NCI-H2196 treated with DMSO at 0.1 percent for 48 hours (cell line): ENCODE measurements around the gene HIVEP3.

Experiments used
- DNase-seq: peaks from one replicate; lab custom pipeline; 2025; ENCODE audit not compliant: unreplicated experiment; lab: John Stamatoyannopoulos, UW

HIVEP3 gene

DNA sequence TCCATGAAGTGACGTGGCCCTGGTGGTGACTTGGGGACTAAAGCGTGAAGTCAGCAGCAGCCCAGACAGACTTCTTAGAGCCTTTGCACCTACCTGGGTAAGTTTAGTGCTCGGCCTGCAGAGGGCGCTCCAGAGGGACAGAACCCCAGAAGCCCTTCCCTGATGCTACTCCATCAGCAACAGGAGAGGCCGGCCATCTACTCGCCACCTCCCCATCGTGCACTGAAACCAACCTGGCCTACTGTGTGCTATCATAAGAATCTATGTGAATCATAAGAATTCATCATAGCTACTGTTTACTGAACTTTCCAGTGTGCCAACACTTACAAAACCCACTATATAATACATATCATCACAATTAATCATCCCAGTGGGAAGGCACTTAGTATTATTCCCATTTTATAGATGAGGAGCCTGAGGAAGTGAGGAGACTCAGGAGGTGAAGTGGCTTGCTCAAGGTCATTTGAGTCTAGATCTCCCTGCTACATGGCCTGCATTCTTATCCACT, 426.3 kb downstream of the HIVEP3 start:
- DNase-seq: no peak

DNA sequence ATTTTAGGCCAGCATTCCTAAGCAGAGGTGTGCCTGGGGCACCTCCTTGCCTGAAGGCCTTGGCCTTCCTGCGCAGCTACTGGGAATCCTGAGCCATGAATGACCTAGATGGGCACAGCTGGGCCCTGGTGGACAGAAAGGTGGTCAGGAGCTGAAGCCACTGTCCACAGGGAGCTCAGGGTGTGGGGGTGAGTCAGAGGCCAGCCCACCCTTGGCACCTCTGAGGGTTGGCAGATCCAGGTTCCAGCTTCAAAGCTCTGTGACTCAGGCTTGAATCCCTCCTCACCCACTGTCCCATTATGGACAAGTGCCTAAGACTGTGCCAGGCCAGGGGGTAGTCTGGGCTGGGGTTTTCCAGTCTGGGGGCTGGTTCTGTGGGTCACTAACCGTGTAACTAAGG, 427.8 kb downstream of the HIVEP3 start:
- DNase-seq: no peak

DNA sequence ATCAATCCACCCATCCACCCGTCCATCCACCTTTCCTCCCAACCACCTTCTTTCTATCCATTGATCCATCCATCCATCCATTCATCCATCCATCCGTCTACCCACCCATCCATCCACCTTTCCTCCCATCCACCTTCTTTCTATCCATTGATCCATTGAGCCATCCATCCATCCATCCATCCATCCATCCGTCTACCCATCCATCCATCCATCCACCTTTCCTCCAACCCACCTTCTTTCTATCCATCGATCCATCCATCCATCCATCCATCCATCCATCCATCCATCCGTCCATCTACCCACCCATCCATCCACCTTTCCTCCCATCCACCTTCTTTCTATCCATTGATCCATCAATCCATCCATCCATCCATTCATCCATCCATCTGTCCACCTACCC, 429.2 kb downstream of the HIVEP3 start:
- DNase-seq: no peak

DNA sequence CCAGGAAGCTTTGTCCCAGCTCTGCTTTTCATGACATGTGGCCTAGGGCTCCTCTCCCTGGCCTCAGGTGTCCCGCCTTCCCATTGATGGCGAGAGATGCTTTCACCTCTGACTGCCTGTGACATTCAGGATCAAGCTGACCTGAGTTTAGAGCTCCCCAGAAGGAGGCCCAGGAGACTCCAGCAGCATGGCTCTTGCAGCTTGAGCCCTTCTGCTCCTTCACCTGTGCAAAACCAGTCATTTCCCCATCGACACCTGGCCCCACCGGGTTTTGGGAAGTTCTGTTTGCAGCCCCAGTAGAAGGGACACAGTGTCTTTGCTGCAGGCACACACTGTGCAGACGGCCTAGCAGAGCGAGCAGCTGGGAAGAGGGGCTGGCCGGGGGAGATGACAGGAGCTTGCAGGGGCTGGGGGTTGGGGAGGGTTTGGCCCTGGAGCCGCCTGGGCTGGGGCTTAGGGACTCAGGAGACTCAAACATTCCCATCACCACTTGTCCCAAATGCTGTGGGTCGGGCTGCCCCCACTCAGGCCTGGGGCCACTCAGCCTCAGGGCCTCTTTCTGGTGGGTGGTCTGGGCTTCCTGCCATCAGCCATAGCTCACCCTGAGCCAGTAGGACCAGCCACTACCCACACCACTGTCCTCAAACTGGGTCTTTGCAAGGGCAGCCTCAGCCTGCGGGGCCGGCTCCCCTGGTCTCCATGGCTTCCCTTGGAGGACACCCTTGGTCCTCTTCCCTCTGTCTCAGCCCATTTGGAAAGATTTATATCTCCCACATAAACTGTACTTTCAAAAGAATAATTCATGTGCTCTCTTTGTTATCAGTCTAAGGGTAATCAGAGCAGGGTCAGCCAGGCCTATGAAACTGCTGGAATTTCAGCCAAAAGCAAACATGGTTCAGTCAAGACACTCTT, 430.4 kb downstream of the HIVEP3 start:
- no peak for DNase-seq

DNA sequence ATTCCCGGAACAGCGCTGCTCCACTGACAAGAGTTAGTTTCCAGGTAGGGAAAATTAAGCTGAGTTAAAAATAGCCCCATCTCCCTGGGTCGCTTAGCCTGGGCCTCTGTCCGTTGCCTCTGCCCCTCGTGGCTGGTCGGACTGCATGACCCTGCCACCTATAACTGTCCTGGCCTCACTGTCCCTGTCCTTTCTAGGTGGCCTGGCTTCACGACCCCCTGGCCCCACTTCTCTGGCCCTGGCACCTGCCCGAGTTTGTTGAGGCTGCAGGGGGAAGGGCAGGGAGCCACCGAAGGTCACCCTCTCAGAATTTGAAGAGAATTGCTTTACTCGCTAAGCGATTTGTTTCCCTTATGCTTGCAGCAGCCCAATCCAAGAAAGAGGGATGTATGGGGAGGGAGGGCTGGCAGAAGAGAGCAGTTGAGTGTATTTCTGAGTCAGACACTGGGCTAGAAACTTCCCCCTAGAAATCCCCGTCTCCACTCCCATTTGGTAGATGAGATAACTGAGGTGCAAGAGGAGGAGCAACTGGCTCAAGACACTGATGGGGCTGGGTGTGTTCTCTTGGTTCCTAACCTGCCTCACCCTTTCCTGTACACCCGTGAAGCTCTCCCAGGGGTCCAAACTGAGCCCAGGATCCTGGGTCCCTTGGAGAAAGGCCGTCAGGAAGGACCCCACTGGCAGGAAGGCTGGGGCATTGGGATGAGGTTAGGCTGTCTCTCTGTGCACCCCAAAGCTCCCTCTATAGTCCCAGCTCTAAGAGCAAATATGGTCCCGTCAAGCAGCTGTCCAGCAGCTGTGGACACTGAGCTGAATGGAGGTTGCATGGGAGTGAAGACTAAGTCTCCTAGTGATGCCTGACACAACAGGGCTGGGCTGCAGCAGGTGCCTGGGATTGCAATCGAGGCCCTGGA, 431.3 kb downstream of the HIVEP3 start:
- peak; percentile 13 for DNase-seq

DNA sequence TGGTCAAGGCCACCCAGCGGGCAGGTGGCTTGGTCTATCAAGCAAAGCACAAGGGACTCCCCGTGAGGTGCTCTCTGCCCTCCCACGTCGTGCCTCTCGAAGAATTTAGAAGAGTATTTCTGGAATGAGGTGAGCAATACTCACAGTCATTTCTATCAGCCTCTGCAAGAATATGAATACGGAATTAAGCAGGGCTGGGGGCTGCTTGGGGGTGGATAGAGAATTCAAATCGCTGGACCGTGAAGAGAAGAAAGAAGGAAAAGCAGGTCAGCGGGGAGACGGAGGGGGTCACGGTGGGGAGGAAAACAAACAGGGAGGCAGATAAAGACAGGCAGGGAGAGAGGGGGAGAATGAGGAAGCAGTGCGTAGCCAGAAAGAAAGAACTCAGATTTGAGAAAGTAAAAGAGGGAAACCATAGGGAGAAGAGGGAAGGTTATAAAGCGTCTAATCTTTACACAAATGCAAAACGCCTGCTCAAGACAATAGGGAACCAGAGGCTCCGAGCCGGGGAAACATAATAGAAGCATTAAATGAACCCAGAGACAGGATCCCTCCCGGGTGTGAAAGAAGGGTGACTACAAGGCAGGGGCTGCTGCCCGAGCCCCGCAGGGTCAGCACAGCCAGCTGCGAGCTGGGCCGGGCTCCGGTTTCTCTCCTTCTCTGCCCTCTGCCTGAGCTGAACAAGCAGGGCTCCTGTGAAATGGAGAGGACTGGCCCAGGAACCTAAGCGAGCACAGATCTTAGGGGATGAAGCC, 432.2 kb downstream of the HIVEP3 start:
- no peak for DNase-seq

DNA sequence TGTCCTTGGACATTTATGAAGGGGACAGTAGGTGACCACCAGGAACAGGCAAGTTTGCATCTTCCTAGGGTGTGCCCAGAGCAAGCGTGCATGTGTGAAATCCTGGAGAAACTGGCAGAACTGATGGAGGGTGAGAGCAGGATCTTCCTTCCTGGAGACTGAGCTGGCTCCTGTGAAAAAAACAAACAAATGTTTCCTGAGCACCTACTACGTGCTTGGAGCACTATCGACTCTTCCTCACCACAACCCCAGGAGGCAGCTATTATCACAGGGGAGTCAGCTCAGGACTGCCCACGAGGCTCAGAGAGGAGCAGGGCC, 432.7 kb downstream of the HIVEP3 start:
- DNase-seq: no peak

DNA sequence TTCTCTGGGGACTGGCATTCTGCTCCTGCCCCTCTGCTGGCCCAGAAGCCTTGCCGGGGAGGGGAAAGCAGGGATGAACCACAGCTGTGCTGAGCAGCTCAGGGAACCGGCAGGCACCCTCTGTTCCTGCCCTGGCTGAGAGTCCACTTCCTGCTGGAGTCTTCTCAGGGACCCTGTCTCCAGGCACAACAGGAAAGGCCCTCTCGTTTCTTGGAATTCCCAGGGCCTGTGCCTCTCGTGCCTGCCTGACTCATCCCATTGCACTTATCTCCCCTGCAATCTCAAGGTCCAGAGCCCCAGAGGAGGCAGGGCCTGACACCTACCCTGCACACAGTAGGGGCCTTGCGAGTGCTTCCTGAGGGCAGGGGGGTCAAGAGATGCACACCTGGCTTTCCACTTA, 433.1 kb downstream of the HIVEP3 start:
- DNase-seq: no peak

DNA sequence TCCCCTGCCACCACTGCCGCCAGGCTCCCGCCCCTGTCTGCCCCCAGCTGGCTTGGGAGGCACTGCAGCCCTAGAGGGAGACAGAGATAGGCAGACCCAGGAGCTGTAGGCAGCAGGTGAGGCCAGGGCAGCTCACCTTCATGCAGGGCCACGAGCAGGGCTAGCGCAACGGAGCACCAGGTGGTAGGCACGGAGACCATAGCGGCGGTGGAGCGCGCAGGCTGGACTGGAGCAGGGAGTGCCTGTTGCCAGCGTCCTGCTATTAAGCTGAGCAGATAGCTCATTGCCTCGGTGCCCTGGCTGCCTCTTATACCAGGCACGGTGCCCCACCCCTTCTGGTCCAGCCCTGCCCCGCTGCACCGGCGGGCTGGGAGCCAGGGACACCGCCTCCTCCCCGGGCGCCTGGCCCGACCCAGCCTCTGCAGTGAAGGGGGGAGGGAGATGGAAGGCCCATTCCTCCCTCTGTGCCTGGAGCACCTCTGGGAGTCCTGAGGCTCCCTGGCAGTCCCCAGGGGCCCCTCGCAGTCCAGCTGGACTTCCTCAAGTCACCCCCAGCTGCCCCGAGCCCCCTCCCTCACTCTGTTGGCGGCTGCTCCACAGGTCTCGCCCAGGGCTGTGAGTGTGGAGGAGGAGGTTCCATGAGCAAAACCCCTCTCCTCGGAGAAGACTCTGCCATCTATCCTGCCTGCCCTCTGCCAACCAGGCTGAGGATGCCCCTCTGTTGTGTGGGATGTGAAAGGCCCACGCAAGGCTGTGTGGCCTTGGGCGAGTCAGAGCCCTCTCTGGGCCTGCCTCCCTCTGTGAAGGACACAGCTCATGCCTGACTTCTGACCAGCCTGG, 434.1 kb downstream of the HIVEP3 start, which contains the start of gene EDN2:
Gene EDN2 (minus strand): TSS at position 282 of the 840 bp plus-strand sequence. CDS start 82 bp downstream, at position 200.
- DNase-seq: peak; percentile 90

DNA sequence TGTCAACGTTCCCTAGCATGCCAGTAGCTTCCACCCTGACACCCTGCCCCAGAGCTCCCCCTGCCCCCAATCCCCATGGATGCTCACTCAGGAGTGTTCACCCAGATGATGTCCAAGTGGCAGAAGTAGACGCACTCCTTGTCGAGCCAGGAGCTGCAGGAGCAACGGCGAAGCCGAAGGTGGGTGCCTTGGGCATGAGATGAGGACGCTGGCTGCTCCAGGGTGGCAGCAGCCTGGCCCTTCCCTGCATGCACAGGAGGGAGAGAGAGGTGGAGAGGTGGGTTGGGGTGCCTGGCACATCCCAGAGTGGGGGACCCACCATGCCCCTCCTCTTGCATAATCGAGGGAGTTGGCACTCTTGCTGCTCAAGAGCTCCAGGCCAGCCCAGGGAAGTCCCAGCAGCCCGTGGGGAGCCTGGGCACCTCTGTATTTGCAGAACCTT, 434.7 kb downstream of the HIVEP3 start:
- DNase-seq: no peak

DNA sequence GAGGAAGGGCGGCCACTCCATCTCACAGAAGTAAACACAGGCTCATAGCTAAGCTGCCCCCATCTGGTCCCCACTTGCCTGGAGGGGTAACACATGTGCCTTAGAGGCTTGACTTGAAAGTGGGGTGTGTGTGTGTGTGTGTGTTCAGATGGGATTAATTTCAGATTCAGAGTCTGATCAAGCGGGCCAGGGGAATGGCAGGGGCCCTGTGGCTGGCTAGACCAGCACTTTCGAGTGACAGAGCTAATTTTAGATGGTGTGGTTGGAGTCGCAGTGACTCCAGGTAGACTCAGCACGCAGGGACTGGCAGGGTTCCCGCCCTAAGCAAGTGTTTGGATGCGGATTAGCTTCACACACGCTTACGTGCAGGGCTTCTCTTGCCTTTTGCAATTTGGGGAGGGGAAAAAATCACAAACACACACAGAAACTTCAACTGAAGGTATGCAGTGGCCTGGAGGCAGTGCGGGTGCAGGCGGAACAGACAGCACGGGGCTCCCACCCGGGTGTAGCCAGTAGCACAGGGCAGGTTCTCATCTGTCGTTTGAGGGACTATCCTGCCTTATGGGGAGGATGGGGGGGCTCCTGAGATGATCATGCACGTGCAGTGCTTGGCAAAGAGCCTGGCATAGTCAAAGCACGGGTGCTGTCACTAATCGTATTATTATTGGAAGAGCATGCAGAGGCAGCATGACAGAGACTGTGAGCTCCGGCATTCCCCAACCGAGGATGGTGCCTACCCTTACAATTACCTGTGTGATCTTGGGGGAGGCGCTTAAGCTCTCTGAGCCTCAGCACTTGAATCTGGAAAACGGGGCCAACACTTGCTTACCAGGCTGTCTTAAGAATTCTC, 435.5 kb downstream of the HIVEP3 start:
- DNase-seq: no peak

DNA sequence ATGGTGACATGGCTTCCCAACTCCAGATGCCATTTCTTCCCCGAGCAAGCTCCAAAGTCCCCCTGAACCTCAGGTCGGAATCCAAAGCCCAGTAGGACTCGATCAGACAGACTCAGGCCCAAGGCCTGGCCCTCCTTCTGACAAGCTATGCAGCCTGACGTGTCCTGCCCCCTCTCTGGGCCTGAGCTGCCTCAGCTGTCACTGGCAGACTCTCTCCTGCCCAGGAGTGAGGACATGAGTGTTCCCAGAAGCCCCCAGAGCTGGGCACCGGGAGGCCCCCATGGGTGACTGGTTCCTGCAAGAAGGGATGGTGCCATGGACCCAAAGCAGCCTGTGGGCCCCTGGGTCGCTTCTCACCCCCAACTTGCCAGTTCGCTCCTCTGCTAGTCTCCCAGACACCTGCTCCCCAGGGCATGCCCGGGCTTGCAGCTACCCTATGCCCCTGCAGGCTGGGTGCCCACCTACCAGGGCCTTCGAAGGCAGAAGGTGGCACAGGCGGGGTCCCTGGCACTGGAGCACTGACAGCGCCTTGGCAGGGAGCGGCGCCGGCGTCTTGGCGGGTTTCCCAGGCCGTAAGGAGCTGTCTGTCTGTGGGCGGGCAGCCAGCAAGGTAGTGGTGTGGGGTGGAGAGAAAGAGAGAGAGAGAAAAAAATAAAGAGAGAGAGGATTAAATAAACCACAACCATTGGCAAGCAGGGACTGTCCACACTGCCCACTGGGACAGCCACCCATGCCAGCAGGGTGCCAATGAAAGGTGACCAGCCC, 436.5 kb downstream of the HIVEP3 start:
- peak; percentile 73 for DNase-seq

DNA sequence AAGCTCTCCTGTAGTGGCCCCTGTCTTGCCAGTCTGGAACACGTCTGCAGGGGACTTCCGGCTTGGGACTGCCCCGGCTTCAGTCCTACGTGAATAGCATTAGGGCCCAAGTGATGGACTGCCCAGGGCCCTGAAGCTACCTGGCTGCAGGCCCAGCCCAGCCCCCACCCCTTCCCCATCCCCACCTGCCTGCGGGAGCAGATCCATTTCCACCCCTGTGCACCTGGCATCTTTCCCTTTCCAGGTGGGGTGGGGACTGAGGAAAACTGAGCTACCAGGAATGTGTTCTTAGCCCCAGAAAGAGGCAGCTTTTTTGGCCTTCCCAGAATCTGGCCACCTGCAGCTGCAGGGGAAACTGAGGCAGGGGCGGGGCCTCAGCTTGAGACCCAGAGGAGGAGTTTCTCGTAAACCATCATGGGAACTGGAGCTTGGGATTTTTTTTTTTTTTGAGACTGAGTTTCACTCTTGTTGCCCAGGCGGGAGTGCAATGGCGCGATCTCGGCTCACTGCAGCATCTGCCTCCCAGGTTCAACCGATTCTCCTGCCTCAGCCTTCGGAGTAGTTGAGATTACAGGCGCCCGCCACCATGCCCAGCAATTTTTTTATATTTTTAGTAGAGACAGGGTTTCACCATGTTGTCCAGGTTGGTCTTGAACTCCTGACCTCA, 437.5 kb downstream of the HIVEP3 start:
- no peak for DNase-seq

DNA sequence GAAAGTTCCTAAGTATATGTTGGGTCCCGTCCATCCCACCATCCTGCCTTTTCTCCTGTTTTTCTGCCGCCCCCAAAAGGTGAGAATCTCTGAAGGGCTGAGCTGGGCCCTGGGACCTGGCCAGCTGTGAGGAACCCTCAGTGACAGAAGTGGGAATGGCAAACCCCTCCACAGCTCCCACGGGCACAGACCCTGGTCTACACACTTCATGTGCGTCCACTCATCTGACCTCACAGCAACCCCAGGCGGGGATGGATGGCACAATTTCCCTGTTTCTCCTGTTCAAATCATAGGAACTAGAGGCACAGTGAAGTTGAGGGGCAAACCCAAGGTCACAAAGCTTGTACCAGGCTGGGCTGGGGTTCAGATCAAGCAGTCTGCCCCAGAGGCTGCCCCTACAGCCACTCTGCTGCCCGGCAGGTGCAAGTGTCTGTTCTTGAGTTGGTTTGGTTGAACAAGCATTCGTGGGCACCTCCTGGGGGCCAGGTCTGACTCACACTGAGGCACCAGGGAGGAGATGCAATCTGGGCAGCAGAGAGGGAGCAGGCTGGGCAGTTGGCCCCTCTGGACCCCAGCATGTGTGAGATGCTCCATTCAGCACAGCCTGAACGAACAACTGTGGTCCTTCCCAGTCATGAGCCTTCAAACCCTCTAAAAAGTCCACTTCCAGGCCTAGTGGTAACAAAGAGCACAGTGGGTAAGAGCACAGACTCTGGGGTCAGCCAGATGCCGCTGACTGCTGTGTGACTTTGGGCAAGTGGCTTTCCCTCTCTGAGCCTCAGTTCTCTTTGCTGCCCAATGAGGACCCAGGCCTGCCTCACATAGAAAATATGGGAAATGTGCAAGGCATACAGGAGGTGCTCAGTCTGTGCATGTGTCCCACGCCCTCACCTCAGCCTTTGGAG, 438.3 kb downstream of the HIVEP3 start:
- no peak for DNase-seq

DNA sequence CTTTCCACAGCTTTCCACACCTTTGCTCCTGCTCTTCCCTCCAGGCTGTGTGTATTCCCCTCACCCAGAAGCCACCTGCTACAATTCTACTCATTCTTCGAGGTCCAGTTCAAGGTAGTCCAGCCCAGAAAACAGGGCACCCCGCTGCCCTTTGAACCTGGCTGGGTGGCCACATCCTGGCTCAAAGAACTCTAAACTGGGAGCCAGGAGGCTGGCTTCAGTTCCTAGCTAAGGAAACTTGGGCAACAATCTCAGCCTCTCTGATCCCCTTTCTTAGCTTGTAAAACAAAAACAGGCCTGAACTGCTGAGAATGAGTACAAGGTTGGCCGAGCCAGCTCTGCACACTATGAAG, 438.9 kb downstream of the HIVEP3 start:
- DNase-seq: no peak

DNA sequence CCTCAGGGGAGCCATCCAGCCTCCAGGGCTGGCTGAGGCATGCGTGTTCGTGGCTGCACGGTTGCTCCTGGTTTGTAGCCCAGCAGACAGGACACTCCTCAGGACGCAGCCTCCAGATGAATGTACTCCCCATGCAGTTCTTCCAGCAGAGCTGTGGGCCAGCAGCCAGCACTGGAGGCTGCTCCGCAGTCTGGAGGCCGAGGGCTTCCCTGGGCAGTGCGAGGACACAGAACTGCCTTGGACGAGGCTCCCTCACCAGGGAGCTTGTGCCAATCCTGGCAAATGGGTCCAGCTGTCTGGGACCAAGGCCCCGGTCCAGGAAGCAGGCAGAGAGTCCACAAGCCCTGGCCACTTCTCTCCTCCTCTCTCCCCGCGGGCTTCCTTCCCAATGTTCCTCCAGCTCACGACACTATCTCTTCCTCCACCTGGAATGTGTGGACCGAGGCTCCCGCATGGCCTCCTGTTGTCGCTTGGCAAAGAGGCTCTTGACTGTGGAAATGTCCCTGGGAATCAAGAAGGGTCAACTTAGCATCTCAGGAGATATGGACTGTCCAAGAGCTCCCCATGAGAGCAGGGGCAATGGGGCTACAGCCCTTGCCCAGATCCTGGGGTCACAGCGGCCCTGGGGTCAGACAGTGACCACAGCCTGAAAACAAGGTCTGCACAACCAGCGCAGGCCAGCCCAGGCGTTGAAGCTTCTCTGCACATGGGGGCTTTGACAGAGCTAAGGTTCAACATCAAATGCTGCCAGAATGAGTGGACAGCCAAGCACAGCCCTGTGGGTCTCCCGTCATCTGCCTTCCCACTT, 439.5 kb downstream of the HIVEP3 start:
- DNase-seq: no peak
